ENCODE data around the gene HRG. TPM values are rescaled to one million over a fixed set of nuclear protein-coding genes. Genes with fewer than 3 reads are reported as not detected.

Gene HRG
- total RNA-seq, 1 experiment from 2014 or later = not detected

GRCh38 chr3:186722457-186722856 lies 56.6 kb downstream of the HRG start:
- no TSS peak for BruUV-seq (replicated peaks)
- H3K4me1 ChIP-seq (ENCODE audit: insufficient read depth, low read length, poor library complexity, severe bottlenecking) = no peaks in the 10 kb centered on the region
- peak; percentile 6 for DNase-seq (ENCODE audit: low spot score)
- no peaks in the 10 kb centered on the region for H3K27me3 ChIP-seq (replicated peaks; ENCODE audit: insufficient read depth, low read depth, low read length, poor library complexity)
- H3K9me3 ChIP-seq (ENCODE audit: low read depth, low read length, poor library complexity, severe bottlenecking) = no peaks in the 10 kb centered on the region
- POLR2A ChIA-PET (ENCODE audit: low non-redundant PET) = interaction anchor here (0.5 kb wide), 1 partner anchor 99 kb away, joined by 4 read pairs; no protein-coding TSS in a partner anchor
- H3K4me3 ChIP-seq (ENCODE audit: low read depth, low read length, poor library complexity, severe bottlenecking) = no peak overlapping the region
- no peaks in the 10 kb centered on the region for H3K36me3 ChIP-seq (ENCODE audit: insufficient read depth, low read length, poor library complexity, severe bottlenecking)
- CTCF ChIA-PET = no interaction called here
- TF ChIP-seq CTCF (conservative IDR thresholded peaks at IDR 0.05; ENCODE audit: low read depth, low read length) (peak; percentile 29; the same call in 1 of the 2 replicates), EZH2 (IDR thresholded peaks at IDR 0.05; ENCODE audit: borderline replicate concordance, low read depth, low read length, poor library complexity, severe bottlenecking) (no peak)
- intact Hi-C loops (cut with micrococcal nuclease; ENCODE audit: unreplicated experiment) = no loop called here
- H3K27ac ChIP-seq (ENCODE audit: low read depth, low read length, poor library complexity, severe bottlenecking) = no peak overlapping the region

- ChIA-PET POLR2A (ENCODE audit: low non-redundant PET) (no interaction called here), CTCF (no interaction called here)
- intact Hi-C loops (cut with micrococcal nuclease; ENCODE audit: unreplicated experiment) = no loop called here
- no peaks in the 10 kb centered on the region for H3K27me3 ChIP-seq (replicated peaks; ENCODE audit: insufficient read depth, low read depth, low read length, poor library complexity)
- no peak overlapping the region for H3K4me3 ChIP-seq (ENCODE audit: low read depth, low read length, poor library complexity, severe bottlenecking)
- BruUV-seq (replicated peaks) = no TSS peak
- H3K27ac ChIP-seq (ENCODE audit: low read depth, low read length, poor library complexity, severe bottlenecking) = no peak overlapping the region
- no peaks in the 10 kb centered on the region for H3K9me3 ChIP-seq (ENCODE audit: low read depth, low read length, poor library complexity, severe bottlenecking)
- no peaks in the 10 kb centered on the region for H3K36me3 ChIP-seq (ENCODE audit: insufficient read depth, low read length, poor library complexity, severe bottlenecking)
- no peak for DNase-seq (ENCODE audit: low spot score)
- H3K4me1 ChIP-seq (ENCODE audit: insufficient read depth, low read length, poor library complexity, severe bottlenecking) = no peaks in the 10 kb centered on the region
- TF ChIP-seq EZH2 (IDR thresholded peaks at IDR 0.05; ENCODE audit: borderline replicate concordance, low read depth, low read length, poor library complexity, severe bottlenecking) = no peak
- TF ChIP-seq CTCF (conservative IDR thresholded peaks at IDR 0.05; ENCODE audit: low read depth, low read length) = no peak
These were observed 59.1 kb downstream of the HRG start for GRCh38 chr3:186724911-186725310.

Other genes starting within 250 kb of the HRG start
- gene CRYGS, start 121.6 kb upstream of the HRG start, total RNA-seq (2021) = 3.6 and 3.9 TPM in 2 replicates
- 19.4 and 20.1 TPM in 2 replicates for gene TBCCD1, start 98.7 kb upstream of the HRG start, total RNA-seq (2021)
- 94.1 and 103 TPM in 2 replicates for gene DNAJB11, start 95.3 kb upstream of the HRG start, total RNA-seq (2021)
- gene AHSG, start 53.0 kb upstream of the HRG start, total RNA-seq (2021) = 3.2 and 4.9 TPM in 2 replicates
- not detected in 2 replicates for gene FETUB, start 25.6 kb upstream of the HRG start, total RNA-seq (2021)
- gene KNG1, start 51.3 kb downstream of the HRG start, total RNA-seq (2021) = not detected in 2 replicates
- gene EIF4A2, start 117.6 kb downstream of the HRG start, total RNA-seq (2021) = 403 and 435 TPM in 2 replicates
- 116 and 120 TPM in 2 replicates for gene RFC4, start 140.5 kb downstream of the HRG start, total RNA-seq (2021)
- not detected in 2 replicates for gene ADIPOQ, start 176.7 kb downstream of the HRG start, total RNA-seq (2021)